ENCODE measurements around the gene PDGFD. TPM values are rescaled to one million over a fixed set of nuclear protein-coding genes. Genes with fewer than 3 reads are reported as not detected.

PDGFD gene
- polyA plus RNA-seq, 1 donor from 2014 or later: 1.0 TPM

DNA sequence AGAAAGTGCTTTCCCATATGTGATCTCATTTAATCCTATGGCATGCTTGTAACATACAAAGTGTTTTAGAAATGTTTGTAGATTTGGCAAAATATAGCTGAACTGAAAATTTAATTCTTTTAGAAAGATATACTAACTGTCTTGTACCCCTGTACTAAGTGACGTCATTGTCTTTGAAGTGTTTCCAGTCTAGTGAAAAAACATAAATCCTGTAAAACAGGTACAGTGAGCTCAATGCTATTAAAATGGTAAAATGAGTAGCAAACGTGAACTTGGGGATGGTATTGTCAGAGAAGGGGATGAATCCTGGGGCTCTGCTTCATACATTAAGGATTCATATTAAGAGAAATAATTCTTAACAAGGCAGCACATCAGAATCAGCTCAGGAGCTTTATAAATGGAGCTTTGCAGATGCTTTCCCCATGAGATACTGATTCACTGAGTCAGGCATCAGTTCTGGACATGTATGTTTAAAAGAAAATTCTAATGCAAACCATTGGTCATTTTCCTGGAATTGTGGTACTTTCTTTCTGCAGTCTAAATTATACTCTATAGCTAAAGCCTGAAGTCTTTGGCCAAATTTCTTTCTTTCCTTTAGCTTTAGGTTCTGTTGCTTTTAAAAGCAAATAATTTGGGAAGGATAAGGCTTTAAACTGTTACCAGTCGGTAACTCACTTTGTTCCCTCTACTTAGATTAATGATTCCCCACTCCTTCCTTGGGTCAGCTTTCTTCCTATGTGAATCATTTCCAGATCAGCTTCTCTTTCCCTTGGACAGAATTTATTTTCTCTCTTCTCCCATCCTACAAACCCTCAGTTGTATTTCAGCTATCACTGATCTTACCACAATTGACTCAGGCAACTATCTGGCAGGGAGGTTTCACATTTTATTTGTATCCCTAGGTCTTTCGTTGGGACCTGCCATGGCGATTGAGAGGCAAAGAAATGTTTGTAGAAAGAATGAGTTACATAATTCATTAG, 185.0 kb downstream of the PDGFD start:
- Histone ChIP-seq H3K4me2 (ENCODE audit: low read length) (no peak overlapping the region), H3K27me3 (ENCODE audit: insufficient read depth, low read depth, low read length) (no peaks in the 10 kb centered on the region), H3K79me2 (replicated peaks; ENCODE audit: insufficient read depth, low read length) (no peaks in the 10 kb centered on the region), H3K9me2 (ENCODE audit: insufficient read depth, low read length) (no peaks in the 10 kb centered on the region), H3F3A (ENCODE audit: insufficient read depth, low read length, poor library complexity, severe bottlenecking) (no peaks in the 10 kb centered on the region), H3K4me3 (ENCODE audit: low read length) (no peak overlapping the region), H4K20me1 (ENCODE audit: insufficient read depth) (no peaks in the 10 kb centered on the region), H3K36me3 (ENCODE audit: insufficient read depth, low read length) (no peaks in the 10 kb centered on the region), H3K27ac (ENCODE audit: low read length) (no peak overlapping the region), H2AFZ (ENCODE audit: low read depth, low read length) (no peak overlapping the region), H3K9me3 (ENCODE audit: low read length) (no peaks in the 10 kb centered on the region), H3K9ac (ENCODE audit: low read length) (no peak overlapping the region)
- TF ChIP-seq MXI1 (conservative IDR thresholded peaks at IDR 0.05; ENCODE audit: poor library complexity, severe bottlenecking) (no peak), EP300 (conservative IDR thresholded peaks at IDR 0.05; ENCODE audit: poor library complexity, severe bottlenecking) (no peak), POLR2AphosphoS5 (IDR thresholded peaks at IDR 0.05) (no peak), EZH2 (IDR thresholded peaks at IDR 0.05; ENCODE audit: borderline replicate concordance, insufficient read depth, low read length, poor library complexity, severe bottlenecking) (no peak), TAF1 (IDR thresholded peaks at IDR 0.05; ENCODE audit: low read depth) (no peak), REST (IDR thresholded peaks at IDR 0.05; ENCODE audit: borderline replicate concordance) (no peak), RAD21 (conservative IDR thresholded peaks at IDR 0.05) (no peak), SMC3 (conservative IDR thresholded peaks at IDR 0.05; ENCODE audit: poor library complexity) (no peak)
- TF ChIP-seq, protein P1, sequence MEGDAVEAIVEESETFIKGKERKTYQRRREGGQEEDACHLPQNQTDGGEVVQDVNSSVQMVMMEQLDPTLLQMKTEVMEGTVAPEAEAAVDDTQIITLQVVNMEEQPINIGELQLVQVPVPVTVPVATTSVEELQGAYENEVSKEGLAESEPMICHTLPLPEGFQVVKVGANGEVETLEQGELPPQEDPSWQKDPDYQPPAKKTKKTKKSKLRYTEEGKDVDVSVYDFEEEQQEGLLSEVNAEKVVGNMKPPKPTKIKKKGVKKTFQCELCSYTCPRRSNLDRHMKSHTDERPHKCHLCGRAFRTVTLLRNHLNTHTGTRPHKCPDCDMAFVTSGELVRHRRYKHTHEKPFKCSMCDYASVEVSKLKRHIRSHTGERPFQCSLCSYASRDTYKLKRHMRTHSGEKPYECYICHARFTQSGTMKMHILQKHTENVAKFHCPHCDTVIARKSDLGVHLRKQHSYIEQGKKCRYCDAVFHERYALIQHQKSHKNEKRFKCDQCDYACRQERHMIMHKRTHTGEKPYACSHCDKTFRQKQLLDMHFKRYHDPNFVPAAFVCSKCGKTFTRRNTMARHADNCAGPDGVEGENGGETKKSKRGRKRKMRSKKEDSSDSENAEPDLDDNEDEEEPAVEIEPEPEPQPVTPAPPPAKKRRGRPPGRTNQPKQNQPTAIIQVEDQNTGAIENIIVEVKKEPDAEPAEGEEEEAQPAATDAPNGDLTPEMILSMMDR (IDR thresholded peaks at IDR 0.05; ENCODE audit: poor library complexity, severe bottlenecking): no peak

GRCh38 chr11:103972013-103972412, 191.9 kb downstream of the PDGFD start:
- no peak overlapping the region for H3K27ac ChIP-seq (ENCODE audit: low read length)
- no peak overlapping the region for H2AFZ ChIP-seq (ENCODE audit: low read depth, low read length)
- TF ChIP-seq POLR2AphosphoS5 (IDR thresholded peaks at IDR 0.05) (no peak), TAF1 (IDR thresholded peaks at IDR 0.05; ENCODE audit: low read depth) (no peak), SMC3 (conservative IDR thresholded peaks at IDR 0.05; ENCODE audit: poor library complexity) (no peak), REST (IDR thresholded peaks at IDR 0.05; ENCODE audit: borderline replicate concordance) (no peak), EZH2 (IDR thresholded peaks at IDR 0.05; ENCODE audit: borderline replicate concordance, insufficient read depth, low read length, poor library complexity, severe bottlenecking) (no peak), EP300 (conservative IDR thresholded peaks at IDR 0.05; ENCODE audit: poor library complexity, severe bottlenecking) (no peak), MXI1 (conservative IDR thresholded peaks at IDR 0.05; ENCODE audit: poor library complexity, severe bottlenecking) (no peak), RAD21 (conservative IDR thresholded peaks at IDR 0.05) (no peak)
- TF ChIP-seq, protein P1 (IDR thresholded peaks at IDR 0.05; ENCODE audit: poor library complexity, severe bottlenecking): no peak
- no peak overlapping the region for H3K9ac ChIP-seq (ENCODE audit: low read length)
- H3K36me3 ChIP-seq (ENCODE audit: insufficient read depth, low read length): no peaks in the 10 kb centered on the region
- no peak overlapping the region for H3K4me2 ChIP-seq (ENCODE audit: low read length)
- no peaks in the 10 kb centered on the region for H3F3A ChIP-seq (ENCODE audit: insufficient read depth, low read length, poor library complexity, severe bottlenecking)
- no peaks in the 10 kb centered on the region for H3K27me3 ChIP-seq (ENCODE audit: insufficient read depth, low read depth, low read length)
- no peaks in the 10 kb centered on the region for H4K20me1 ChIP-seq (ENCODE audit: insufficient read depth)
- no peaks in the 10 kb centered on the region for H3K9me2 ChIP-seq (ENCODE audit: insufficient read depth, low read length)
- H3K4me3 ChIP-seq (ENCODE audit: low read length): no peak overlapping the region
- H3K79me2 ChIP-seq (replicated peaks; ENCODE audit: insufficient read depth, low read length): no peaks in the 10 kb centered on the region
- H3K9me3 ChIP-seq (ENCODE audit: low read length): no peaks in the 10 kb centered on the region

Data from neural cell (in vitro differentiated cells).